ENCODE measurements around the gene TTC28. TPM values are rescaled to one million over a fixed set of nuclear protein-coding genes. Genes with fewer than 3 reads are reported as not detected.
"Not testable (repeated sequence)": the region's sequence is repeated elsewhere in the genome, so short reads cannot be mapped to it uniquely, and the experiment has no call there.

Gene TTC28
- total RNA-seq, 2 experiments from 2014 or later: 1.6 to 1.9 TPM

- CTCF ChIA-PET; H3K4me3 Mint-ChIP-seq; H3K27ac Mint-ChIP-seq; H3K9me3 Mint-ChIP-seq; DNase-seq; H3K36me3 Mint-ChIP-seq (ENCODE audit: low read depth); H3K4me1 Mint-ChIP-seq (ENCODE audit: low read depth); intact Hi-C loops (cut with micrococcal nuclease): not testable (repeated sequence)
- H3K27me3 Mint-ChIP-seq (ENCODE audit: low read depth): peaks cover 18% of the 10 kb centered on the region
Measured at GRCh38 chr22:28491289-28491688, 188.4 kb downstream of the TTC28 start.

- intact Hi-C loops (cut with micrococcal nuclease): no loop called here
- Mint-ChIP-seq H3K27me3 (ENCODE audit: low read depth) (peaks cover 23% of the 10 kb centered on the region), H3K27ac (no peak overlapping the region), H3K4me3 (no peak overlapping the region), H3K4me1 (ENCODE audit: low read depth) (no peaks in the 10 kb centered on the region), H3K9me3 (no peaks in the 10 kb centered on the region), H3K36me3 (ENCODE audit: low read depth) (no peaks in the 10 kb centered on the region)
- CTCF ChIA-PET: no interaction called here
- no peak for DNase-seq
Measured at GRCh38 chr22:28488825-28489224, 190.8 kb downstream of the TTC28 start.

- DNase-seq: no peak
- intact Hi-C loops (cut with micrococcal nuclease): no loop called here
- H3K27me3 Mint-ChIP-seq (ENCODE audit: low read depth): peaks cover 21% of the 10 kb centered on the region
- H3K4me3 Mint-ChIP-seq: no peak overlapping the region
- no peaks in the 10 kb centered on the region for H3K4me1 Mint-ChIP-seq (ENCODE audit: low read depth)
- no peak overlapping the region for H3K27ac Mint-ChIP-seq
- H3K9me3 Mint-ChIP-seq: no peaks in the 10 kb centered on the region
- no peaks in the 10 kb centered on the region for H3K36me3 Mint-ChIP-seq (ENCODE audit: low read depth)
- CTCF ChIA-PET: no interaction called here
Measured at GRCh38 chr22:28484662-28485061, 195.0 kb downstream of the TTC28 start.

GRCh38 chr22:28481725-28482124, 197.9 kb downstream of the TTC28 start:
- no peak overlapping the region for H3K4me3 Mint-ChIP-seq
- peaks cover 20% of the 10 kb centered on the region for H3K27me3 Mint-ChIP-seq (ENCODE audit: low read depth)
- no peaks in the 10 kb centered on the region for H3K36me3 Mint-ChIP-seq (ENCODE audit: low read depth)
- H3K27ac Mint-ChIP-seq: no peak overlapping the region
- DNase-seq: no peak
- intact Hi-C loops (cut with micrococcal nuclease): no loop called here
- no peaks in the 10 kb centered on the region for H3K9me3 Mint-ChIP-seq
- CTCF ChIA-PET: no interaction called here
- no peaks in the 10 kb centered on the region for H3K4me1 Mint-ChIP-seq (ENCODE audit: low read depth)

- H3K4me1 Mint-ChIP-seq (ENCODE audit: low read depth): no peaks in the 10 kb centered on the region
- DNase-seq: no peak
- no peak overlapping the region for H3K27ac Mint-ChIP-seq
- H3K9me3 Mint-ChIP-seq: no peaks in the 10 kb centered on the region
- H3K4me3 Mint-ChIP-seq: no peak overlapping the region
- H3K36me3 Mint-ChIP-seq (ENCODE audit: low read depth): no peaks in the 10 kb centered on the region
- CTCF ChIA-PET: no interaction called here
- H3K27me3 Mint-ChIP-seq (ENCODE audit: low read depth): peaks cover 18% of the 10 kb centered on the region
- intact Hi-C loops (cut with micrococcal nuclease): no loop called here
Measured at GRCh38 chr22:28480000-28480715, 199.5 kb downstream of the TTC28 start.

- Mint-ChIP-seq H3K27ac (no peak overlapping the region), H3K4me3 (no peak overlapping the region), H3K27me3 (ENCODE audit: low read depth) (peaks cover 15% of the 10 kb centered on the region), H3K4me1 (ENCODE audit: low read depth) (no peaks in the 10 kb centered on the region), H3K9me3 (no peaks in the 10 kb centered on the region), H3K36me3 (ENCODE audit: low read depth) (no peaks in the 10 kb centered on the region)
- CTCF ChIA-PET: interaction anchor here (1.8 kb wide), 1 partner anchor 458 kb away, joined by 3 read pairs; no protein-coding TSS in a partner anchor
- DNase-seq: no peak
- intact Hi-C loops (cut with micrococcal nuclease): no loop called here
Measured at GRCh38 chr22:28478564-28478963, 201.1 kb downstream of the TTC28 start.

GRCh38 chr22:28477556-28477955, 202.1 kb downstream of the TTC28 start:
- no peaks in the 10 kb centered on the region for H3K4me1 Mint-ChIP-seq (ENCODE audit: low read depth)
- intact Hi-C loops (cut with micrococcal nuclease): no loop called here
- H3K4me3 Mint-ChIP-seq: no peak overlapping the region
- H3K9me3 Mint-ChIP-seq: no peaks in the 10 kb centered on the region
- no peak overlapping the region for H3K27ac Mint-ChIP-seq
- DNase-seq: no peak
- CTCF ChIA-PET: interaction anchor here (1.8 kb wide), 1 partner anchor 457 kb away, joined by 3 read pairs; no protein-coding TSS in a partner anchor
- no peaks in the 10 kb centered on the region for H3K36me3 Mint-ChIP-seq (ENCODE audit: low read depth)
- peaks cover 16% of the 10 kb centered on the region for H3K27me3 Mint-ChIP-seq (ENCODE audit: low read depth)

GRCh38 chr22:28474330-28474729, 205.3 kb downstream of the TTC28 start:
- Mint-ChIP-seq H3K27ac (no peak overlapping the region), H3K4me3 (no peak overlapping the region), H3K9me3 (no peaks in the 10 kb centered on the region), H3K27me3 (ENCODE audit: low read depth) (peaks cover 10% of the 10 kb centered on the region), H3K4me1 (ENCODE audit: low read depth) (no peaks in the 10 kb centered on the region), H3K36me3 (ENCODE audit: low read depth) (no peaks in the 10 kb centered on the region)
- no peak for DNase-seq
- intact Hi-C loops (cut with micrococcal nuclease): no loop called here
- CTCF ChIA-PET: interaction anchor here (0.7 kb wide), 1 partner anchor 738 kb away, joined by 3 read pairs; no protein-coding TSS in a partner anchor

- H3K27me3 Mint-ChIP-seq (ENCODE audit: low read depth): peaks cover 7% of the 10 kb centered on the region
- no peak overlapping the region for H3K4me3 Mint-ChIP-seq
Measured at GRCh38 chr22:28473258-28473657, 206.4 kb downstream of the TTC28 start.

GRCh38 chr22:28467055-28467454, 212.6 kb downstream of the TTC28 start:
- H3K36me3 Mint-ChIP-seq (ENCODE audit: low read depth); H3K4me3 Mint-ChIP-seq; H3K9me3 Mint-ChIP-seq; H3K27me3 Mint-ChIP-seq (ENCODE audit: low read depth); H3K4me1 Mint-ChIP-seq (ENCODE audit: low read depth); H3K27ac Mint-ChIP-seq; DNase-seq; CTCF ChIA-PET; intact Hi-C loops (cut with micrococcal nuclease): not testable (repeated sequence)

More at GRCh38 chr22:28473258-28473657, 206.4 kb downstream of the TTC28 start:
- no peak overlapping the region for H3K27ac Mint-ChIP-seq
- no peaks in the 10 kb centered on the region for H3K36me3 Mint-ChIP-seq (ENCODE audit: low read depth)
- no peak for DNase-seq
- no peaks in the 10 kb centered on the region for H3K4me1 Mint-ChIP-seq (ENCODE audit: low read depth)
- CTCF ChIA-PET: interaction anchor here (0.6 kb wide), 1 partner anchor 289 kb away, joined by 3 read pairs; no protein-coding TSS in a partner anchor
- no peaks in the 10 kb centered on the region for H3K9me3 Mint-ChIP-seq
- intact Hi-C loops (cut with micrococcal nuclease): no loop called here

- DNase-seq: no peak
- Mint-ChIP-seq H3K4me3 (no peak overlapping the region), H3K9me3 (no peaks in the 10 kb centered on the region), H3K27ac (no peak overlapping the region), H3K4me1 (ENCODE audit: low read depth) (no peaks in the 10 kb centered on the region), H3K27me3 (ENCODE audit: low read depth) (no peaks in the 10 kb centered on the region), H3K36me3 (ENCODE audit: low read depth) (no peaks in the 10 kb centered on the region)
- intact Hi-C loops (cut with micrococcal nuclease): no loop called here
- CTCF ChIA-PET: no interaction called here
Measured at GRCh38 chr22:28466399-28466798, 213.2 kb downstream of the TTC28 start.

GRCh38 chr22:28465841-28466240, 213.8 kb downstream of the TTC28 start:
- Mint-ChIP-seq H3K36me3 (ENCODE audit: low read depth) (no peaks in the 10 kb centered on the region), H3K9me3 (no peaks in the 10 kb centered on the region), H3K27ac (no peak overlapping the region), H3K4me1 (ENCODE audit: low read depth) (no peaks in the 10 kb centered on the region), H3K4me3 (no peak overlapping the region), H3K27me3 (ENCODE audit: low read depth) (no peaks in the 10 kb centered on the region)
- intact Hi-C loops (cut with micrococcal nuclease): no loop called here
- CTCF ChIA-PET: no interaction called here
- DNase-seq: no peak

GRCh38 chr22:28464127-28464526, 215.5 kb downstream of the TTC28 start:
- intact Hi-C loops (cut with micrococcal nuclease): no loop called here
- Mint-ChIP-seq H3K36me3 (ENCODE audit: low read depth) (no peaks in the 10 kb centered on the region), H3K4me3 (no peak overlapping the region), H3K27ac (no peak overlapping the region), H3K4me1 (ENCODE audit: low read depth) (no peaks in the 10 kb centered on the region), H3K9me3 (no peaks in the 10 kb centered on the region), H3K27me3 (ENCODE audit: low read depth) (no peaks in the 10 kb centered on the region)
- CTCF ChIA-PET: no interaction called here
- DNase-seq: no peak

Data from activated naive CD4-positive, alpha-beta T cell treated with anti-CD3 and anti-CD28 coated beads for 36 hours (primary cell).